GM12878 (cell line): Measurements from ENCODE around the gene PPP2R3A. TPM values are rescaled to one million over a fixed set of nuclear protein-coding genes. Genes with fewer than 3 reads are reported as not detected.

Experiments used
- BCL3 ChIP-seq: IDR thresholded peaks from 2 replicates; pipeline ENCODE4 v1.6.1; 2011; ENCODE audit warnings: borderline replicate concordance, low read depth, mild to moderate bottlenecking, moderate library complexity, low read length; ENCODE audit not compliant: insufficient read depth, poor library complexity, severe bottlenecking
- CEBPZ ChIP-seq: fragments of 150-350 bp; IDR thresholded peaks from 2 replicates; pipeline ENCODE4 v1.6.1; 2016; ENCODE audit warnings: low read depth, low read length
- CTCF ChIP-seq, 3 experiments: IDR thresholded peaks in 2 of 3; conservative IDR thresholded peaks in 1 of 3; 2 replicates each; pipeline ENCODE4 v1.5.1; 2011; ENCODE audit warnings: low read depth in 3 of 3, low read length in 3 of 3, mild to moderate bottlenecking in 3 of 3, control low read depth in 2 of 3, moderate library complexity in 2 of 3, inconsistent platforms in 1 of 3, mixed read lengths in 1 of 3; ENCODE audit not compliant: control insufficient read depth in 2 of 3, insufficient read depth in 1 of 3; ENCODE audit errors: extremely low read depth in 1 of 3
- CUX1 ChIP-seq: IDR thresholded peaks from 2 replicates; pipeline ENCODE4 v1.6.1; 2012; ENCODE audit warnings: improper control_type of control experiment, low read depth, low read length; ENCODE audit not compliant: insufficient replicate concordance
- DPF2 ChIP-seq: fragments of 450-650 bp; IDR thresholded peaks from 2 replicates; pipeline ENCODE4 v1.6.1; 2017; ENCODE audit warnings: mild to moderate bottlenecking
- EGR1 ChIP-seq, 2 experiments: IDR thresholded peaks; 1 replicate in 1 of 2; 2 replicates in 1 of 2; pipeline ENCODE4 v1.6.1; 2011 to 2012; ENCODE audit warnings: low read depth in 2 of 2, low read length in 2 of 2, borderline replicate concordance in 1 of 2, mild to moderate bottlenecking in 1 of 2, moderate library complexity in 1 of 2
- FOXK2 ChIP-seq: fragments of 450-650 bp; IDR thresholded peaks from 2 replicates; pipeline ENCODE4 v1.6.1; 2017; ENCODE audit warnings: mild to moderate bottlenecking, moderate library complexity
- FOXM1 ChIP-seq: IDR thresholded peaks from 2 replicates; pipeline ENCODE4 v1.6.1; 2012; ENCODE audit warnings: low read depth, mild to moderate bottlenecking, inconsistent platforms, low read length, moderate library complexity
- IRF4 ChIP-seq: IDR thresholded peaks from 2 replicates; pipeline ENCODE4 v1.6.1; 2011; ENCODE audit warnings: low read depth, low read length
- MTA3 ChIP-seq: IDR thresholded peaks from 2 replicates; pipeline ENCODE4 v1.6.1; 2012; ENCODE audit warnings: low read length, inconsistent platforms, borderline replicate concordance
- MYB ChIP-seq: fragments of 150-350 bp; IDR thresholded peaks from 2 replicates; pipeline ENCODE4 v1.6.1; 2014; ENCODE audit warnings: mild to moderate bottlenecking, low read depth, low read length, borderline replicate concordance
- NFIC ChIP-seq: IDR thresholded peaks from 2 replicates; pipeline ENCODE4 v1.6.1; 2012; ENCODE audit warnings: low read depth, mild to moderate bottlenecking, inconsistent platforms, low read length, moderate library complexity
- PAX5 ChIP-seq: IDR thresholded peaks from 2 replicates; pipeline ENCODE4 v1.6.1; 2011; ENCODE audit warnings: low read depth, low read length, borderline replicate concordance
- RUNX3 ChIP-seq: IDR thresholded peaks from 2 replicates; pipeline ENCODE4 v1.6.1; 2012; ENCODE audit warnings: low read length, inconsistent platforms
- SMC3 ChIP-seq: IDR thresholded peaks from 2 replicates; pipeline ENCODE4 v1.6.1; 2011; ENCODE audit warnings: low read length, improper control_type of control experiment, borderline replicate concordance
- SP1 ChIP-seq: IDR thresholded peaks from one replicate; pipeline ENCODE4 v1.6.1; 2011; ENCODE audit warnings: low read depth, low read length
- SPI1 ChIP-seq: IDR thresholded peaks from 2 replicates; pipeline ENCODE4 v1.6.1; 2011; ENCODE audit warnings: low read depth, mild to moderate bottlenecking, low read length, moderate library complexity, borderline replicate concordance; ENCODE audit not compliant: insufficient read depth
- TARDBP ChIP-seq: IDR thresholded peaks from 2 replicates; pipeline ENCODE4 v1.6.1; 2016; ENCODE audit warnings: borderline replicate concordance
- polyA plus RNA-seq, 11 experiments: library from polyadenylated mRNA; depleted of rRNA in 4 of 11; unstranded in 6 of 11; stranded (reverse) in 5 of 11; fragments of >200 nt; fragmentation: Nextera tagmentation in 4 of 11; fragmentation: Illumina TruSeq in 1 of 11; extraction: Ambion mirVana in 4 of 11; extraction: Trizol in 1 of 11; gene quantifications; 1 replicate in 1 of 11; 2 replicates in 10 of 11; pipeline versions ENCODE4 v1.2.1 to v1.2.3, GENCODE V29; 2011 to 2016; ENCODE audit warnings: inconsistent platforms in 2 of 11, missing spikeins in 2 of 11, low read depth in 1 of 11
- total RNA-seq, 4 experiments: library from RNA; depleted of rRNA in 3 of 4; stranded (reverse); fragments of >200 nt in 3 of 4; fragmentation: Illumina TruSeq in 1 of 4; extraction: Trizol in 1 of 4; gene quantifications; 2 replicates each; pipeline versions ENCODE4 v1.2.1 to v1.2.3, GENCODE V29; 2013 to 2021

Gene PPP2R3A
- total and polyA plus RNA-seq, 10 of the 15 experiments (the other 5 are each of a cell fraction or from before 2014, with no cell fraction given): under 0.01 to 0.16 (median 0.06) TPM; not detected in 5

GRCh38 chr3:136075218-136075808, 109.8 kb downstream of the PPP2R3A start (continued):
- TF ChIP-seq NFIC (no peak), FOXM1 (no peak), SP1 (no peak), EGR1 (IDR thresholded peaks at IDR 0.05; ENCODE audit: borderline replicate concordance in 1 of 2, low read depth in 2 of 2, low read length in 2 of 2) (no peak), BCL3 (no peak), DPF2 (no peak), FOXK2 (no peak), SMC3 (peak; percentile 95), RUNX3 (0 out of 2 replicates have a peak, but pooled peaks have one; percentile 7), PAX5 (peak; percentile 97), TARDBP (no peak), CTCF (IDR thresholded peaks at IDR 0.05 in 2 of 3, conservative IDR thresholded peaks at IDR 0.05 in 1 of 3; ENCODE audit: control insufficient read depth in 2 of 3, extremely low read depth in 1 of 3, insufficient read depth in 1 of 3, low read depth in 3 of 3, low read length in 3 of 3) (peak; percentile 76 to 96 (median 91)), CEBPZ (no peak), SPI1 (no peak), CUX1 (no peak), MYB (no peak), MTA3 (no peak), IRF4 (peak; percentile 35; the same call in 1 of the 2 replicates)
